ENCODE measurements around the gene ZNFX1. TPM values are rescaled to one million over a fixed set of nuclear protein-coding genes. Genes with fewer than 3 reads are reported as not detected.

The ZNFX1 gene
- total RNA-seq, 4 donors from 2014 or later, result 20.0 to 46.2 (median 26.3) TPM

DNA sequence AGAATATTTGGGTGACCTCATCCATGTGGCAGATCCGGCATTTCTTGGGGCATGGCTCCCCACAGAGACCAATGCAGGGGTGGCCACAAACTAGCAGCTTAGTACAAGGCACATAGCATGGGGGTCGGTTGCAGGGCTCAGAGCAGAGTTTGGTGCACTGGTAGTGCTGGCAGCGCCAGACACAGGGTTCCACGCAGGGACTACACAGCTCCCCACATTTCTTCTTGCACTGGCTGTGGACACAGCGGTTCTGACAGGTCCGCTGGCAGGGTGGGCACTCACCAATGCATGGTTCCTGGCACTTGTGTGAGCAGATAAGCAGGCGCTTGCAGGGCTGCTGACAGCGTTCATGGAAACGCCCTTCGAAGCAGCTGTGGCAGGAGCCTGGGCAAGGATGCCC, 29.6 kb downstream of the ZNFX1 start:
- intact Hi-C loops (cut with DNase I; ENCODE audit: low total_unique reads), result no loop called here
- Histone ChIP-seq H3K9me3 (no peaks in the 10 kb centered on the region), H3K4me3 (no peak overlapping the region), H3K27ac (no peak overlapping the region), H3K27me3 (no peaks in the 10 kb centered on the region), H3K4me1 (no peaks in the 10 kb centered on the region), H3K36me3 (no peaks in the 10 kb centered on the region)
- TF ChIP-seq POLR2A (IDR thresholded peaks at IDR 0.05), result no peak
- TF ChIP-seq CTCF (IDR thresholded peaks at IDR 0.05), result no peak
- DNase-seq, result no peak

DNA sequence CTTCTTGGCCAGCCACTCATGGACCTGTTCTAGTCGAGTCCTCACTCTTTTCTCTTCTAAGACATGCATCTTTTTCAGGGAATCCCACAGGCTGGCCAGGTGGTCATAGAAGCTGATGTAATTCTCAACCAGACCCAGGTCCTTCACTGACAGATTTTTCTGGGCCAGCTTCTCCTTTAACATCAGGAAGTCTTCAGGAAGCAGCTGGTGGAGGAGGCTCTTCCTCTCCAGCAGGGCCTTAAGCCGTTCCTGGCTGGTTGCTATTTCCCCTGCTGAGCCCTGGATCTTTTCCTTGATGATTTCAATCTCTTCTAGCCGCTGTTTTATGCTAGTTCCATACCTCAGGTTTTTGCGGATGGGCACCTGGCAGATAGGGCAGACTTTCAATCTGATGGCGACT, 30.1 kb downstream of the ZNFX1 start:
- H3K4me3 ChIP-seq, result no peak overlapping the region
- H3K27ac ChIP-seq, result no peak overlapping the region
- H3K9me3 ChIP-seq, result no peaks in the 10 kb centered on the region
- H3K27me3 ChIP-seq, result no peaks in the 10 kb centered on the region
- TF ChIP-seq POLR2A (IDR thresholded peaks at IDR 0.05) (no peak), CTCF (IDR thresholded peaks at IDR 0.05) (no peak)
- DNase-seq, result no peak
- no peaks in the 10 kb centered on the region for H3K36me3 ChIP-seq
- intact Hi-C loops (cut with DNase I; ENCODE audit: low total_unique reads), result no loop called here
- no peaks in the 10 kb centered on the region for H3K4me1 ChIP-seq

DNA sequence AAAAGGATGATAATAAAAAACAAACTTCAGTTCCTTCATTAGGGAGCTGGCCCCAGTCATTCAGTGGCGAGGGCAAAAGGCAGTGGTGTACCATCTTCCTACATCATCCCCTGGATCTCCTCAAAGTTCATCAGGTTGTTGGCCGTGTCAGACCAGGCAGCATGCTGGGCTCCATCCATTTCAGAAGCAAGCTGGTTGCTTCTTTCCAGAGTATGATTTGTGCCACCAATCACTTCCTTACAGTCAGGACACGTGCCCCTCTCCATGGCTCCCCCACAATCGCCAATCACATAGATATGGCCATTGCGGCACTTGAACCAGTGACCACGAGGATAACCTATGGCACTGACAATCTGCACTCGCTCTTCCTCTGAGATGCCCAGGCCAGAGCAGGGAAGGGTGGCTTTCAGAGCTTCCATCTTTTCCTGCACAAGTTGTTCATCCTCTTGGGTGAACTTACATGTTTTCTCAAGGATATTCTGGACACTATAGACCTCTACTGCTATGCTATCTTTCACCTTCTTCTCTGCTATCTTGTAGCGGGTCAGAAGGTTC, 30.6 kb downstream of the ZNFX1 start:
- Histone ChIP-seq H3K9me3 (no peaks in the 10 kb centered on the region), H3K27ac (no peak overlapping the region), H3K4me3 (no peak overlapping the region), H3K36me3 (no peaks in the 10 kb centered on the region), H3K27me3 (no peaks in the 10 kb centered on the region), H3K4me1 (no peaks in the 10 kb centered on the region)
- TF ChIP-seq POLR2A (IDR thresholded peaks at IDR 0.05), result no peak
- no peak for DNase-seq
- intact Hi-C loops (cut with DNase I; ENCODE audit: low total_unique reads), result no loop called here

- TF ChIP-seq CTCF (IDR thresholded peaks at IDR 0.05) (peak; percentile 46 to 60 (median 52)), POLR2A (IDR thresholded peaks at IDR 0.05) (no peak)
- no peaks in the 10 kb centered on the region for H3K36me3 ChIP-seq
- H3K27me3 ChIP-seq, result no peaks in the 10 kb centered on the region
- no peaks in the 10 kb centered on the region for H3K4me1 ChIP-seq
- H3K4me3 ChIP-seq, result no peak overlapping the region
- no peak for DNase-seq
- H3K9me3 ChIP-seq, result no peaks in the 10 kb centered on the region
- peak overlapping the region; percentile 12 to 50 for H3K27ac ChIP-seq
- intact Hi-C loops (cut with DNase I; ENCODE audit: low total_unique reads), result no loop called here
Measured at GRCh38 chr20:49245921-49246740, 31.7 kb downstream of the ZNFX1 start.

DNA sequence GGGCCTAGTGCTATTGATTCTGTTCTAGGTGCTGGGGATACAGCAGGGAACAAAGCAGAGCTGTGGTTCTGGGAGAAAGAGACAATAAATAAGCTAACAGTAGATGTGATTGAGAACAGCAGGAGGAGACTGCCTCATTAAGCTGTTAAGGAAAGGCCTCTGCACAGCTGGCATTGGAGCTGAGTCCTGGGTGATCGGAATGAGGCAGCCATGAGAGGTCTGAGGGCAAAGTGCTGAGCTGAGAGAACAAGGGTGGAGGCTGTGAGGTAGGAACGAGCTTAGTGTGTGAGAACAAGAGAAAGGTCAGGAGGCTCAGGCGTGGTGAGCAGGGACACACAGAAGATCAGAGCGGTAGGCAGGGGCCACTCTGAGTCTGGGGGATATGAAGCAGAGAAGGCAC, 40.3 kb downstream of the ZNFX1 start:
- Histone ChIP-seq H3K36me3 (no peaks in the 10 kb centered on the region), H3K9me3 (no peaks in the 10 kb centered on the region), H3K4me1 (no peaks in the 10 kb centered on the region), H3K27ac (no peak overlapping the region), H3K4me3 (no peak overlapping the region), H3K27me3 (no peaks in the 10 kb centered on the region)
- intact Hi-C loops (cut with DNase I; ENCODE audit: low total_unique reads), result no loop called here
- TF ChIP-seq CTCF (IDR thresholded peaks at IDR 0.05) (no peak), POLR2A (IDR thresholded peaks at IDR 0.05) (no peak)
- DNase-seq, result no peak
